A549 treated with AZD2906 at 1 μM for 4 hours (cell line): ENCODE results near the gene SPATA22. TPM values are rescaled to one million over a fixed set of nuclear protein-coding genes. Genes with fewer than 3 reads are reported as not detected.

ENCODE experiments used
- total RNA-seq: library from RNA; stranded (reverse); fragments of 200-300 nt; extraction: Qiagen RNA extraction; gene quantifications from 5 replicates; pipeline ENCODE4 v1.2.3, GENCODE V29; 2022

SPATA22 gene
- not detected in 5 replicates for total RNA-seq

GRCh38 chr17:3471599-3471998 lies at the start of gene SPATA22:
Gene SPATA22 (minus strand): TSS chr17:3471819. CDS start chr17:3469325, 2,494 bp downstream.

GRCh38 chr17:3475812-3476610 lies 4.4 kb upstream of the SPATA22 start, which contains the start of gene ASPA:
Gene ASPA (plus strand): TSS chr17:3475997. CDS start chr17:3476160, 163 bp downstream.

GRCh38 chr17:3433741-3434140 lies 37.9 kb downstream of the SPATA22 start, which contains the start of gene OR1E2:
Gene OR1E2 (minus strand): TSS chr17:3433841. CDS start chr17:3433841, 0 bp downstream.

GRCh38 chr17:3411070-3411469 lies 60.5 kb downstream of the SPATA22 start, which contains the start of gene OR3A3:
Gene OR3A3 (plus strand): TSS chr17:3411370.

GRCh38 chr17:3398310-3398709 lies 73.3 kb downstream of the SPATA22 start, which contains the start of gene OR1E1:
Gene OR1E1 (minus strand): TSS chr17:3398410. CDS start chr17:3398410, 0 bp downstream.

Other genes starting within 250 kb of the SPATA22 start
- not detected in 5 replicates for gene OR3A1, start 173.5 kb downstream of the SPATA22 start, total RNA-seq
- not detected in 5 replicates for gene OR3A2, start 85.5 kb downstream of the SPATA22 start, total RNA-seq
- not detected in 5 replicates for gene OR1E1, start 73.4 kb downstream of the SPATA22 start, total RNA-seq
- not detected in 5 replicates for gene OR3A3, start 60.4 kb downstream of the SPATA22 start, total RNA-seq
- gene OR1E2, start 38.0 kb downstream of the SPATA22 start, total RNA-seq = not detected in 5 replicates
- gene ASPA, start 4.2 kb upstream of the SPATA22 start, total RNA-seq = not detected in 5 replicates
- gene TRPV3, start 86.0 kb upstream of the SPATA22 start, total RNA-seq = 0.14 to 0.30 TPM (median 0.20 TPM) in 5 replicates
- 3.0 to 4.5 TPM (median 3.7 TPM) in 5 replicates for gene TRPV1, start 137.6 kb upstream of the SPATA22 start, total RNA-seq
- 13.7 to 16.9 TPM (median 15.1 TPM) in 5 replicates for gene SHPK, start 164.4 kb upstream of the SPATA22 start, total RNA-seq
- 12.2 to 16.8 TPM (median 12.8 TPM) in 5 replicates for gene CTNS, start 164.9 kb upstream of the SPATA22 start, total RNA-seq
- gene TAX1BP3, start 196.8 kb upstream of the SPATA22 start, total RNA-seq = 280 to 359 TPM (median 343 TPM) in 5 replicates
- gene EMC6, start 197.0 kb upstream of the SPATA22 start, total RNA-seq = 110 to 161 TPM (median 150 TPM) in 5 replicates
- gene P2RX5, start 224.3 kb upstream of the SPATA22 start, total RNA-seq = 16.3 to 24.9 TPM (median 22.8 TPM) in 5 replicates